ENCODE data around the gene PIK3IP1.

Gene PIK3IP1

DNA sequence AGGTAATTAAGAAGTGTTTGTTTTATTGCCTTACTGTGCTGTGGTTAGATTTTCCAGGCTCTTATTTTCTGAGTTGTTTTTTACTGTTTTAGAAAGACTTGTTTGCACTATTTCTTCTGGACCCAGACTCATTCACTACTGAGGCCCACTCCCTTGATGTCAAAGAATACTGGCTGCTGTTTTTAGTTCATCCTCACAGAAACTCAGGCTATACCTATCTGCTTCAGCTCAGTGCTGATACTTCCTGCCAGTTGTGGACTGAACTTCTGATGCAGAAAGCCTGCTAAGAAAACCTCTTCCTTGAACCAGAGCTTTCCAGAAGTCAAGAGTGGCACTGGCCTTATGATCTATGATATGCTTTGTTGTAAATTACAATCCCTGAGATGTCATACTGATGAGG lies 15.9 kb upstream of the PIK3IP1 start:
- peak; percentile 63 for DNase-seq (ENCODE audit: low spot score)

DNA sequence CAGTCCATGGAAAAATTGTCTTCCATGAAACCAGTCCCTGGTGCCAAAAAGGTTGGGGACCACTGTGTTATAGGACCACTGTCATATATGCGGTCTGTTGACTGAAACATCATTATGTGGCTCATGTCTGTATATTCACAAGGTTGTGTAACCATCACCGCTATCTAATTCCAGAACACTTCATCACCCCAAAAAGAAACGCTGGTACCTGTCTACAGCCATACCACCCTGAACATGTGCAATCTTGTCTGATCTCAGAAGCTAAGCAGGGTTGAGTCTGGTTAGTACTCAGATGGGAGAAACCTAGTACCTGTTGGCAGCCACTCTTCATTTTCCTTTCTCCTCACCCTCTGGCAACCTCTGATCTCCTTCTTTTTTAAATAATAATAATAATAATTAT lies 12.9 kb upstream of the PIK3IP1 start:
- DNase-seq (ENCODE audit: low spot score) = no peak

GRCh38 chr22:31302537-31302936 lies 10.2 kb upstream of the PIK3IP1 start:
- DNase-seq (ENCODE audit: low spot score) = no peak

DNA sequence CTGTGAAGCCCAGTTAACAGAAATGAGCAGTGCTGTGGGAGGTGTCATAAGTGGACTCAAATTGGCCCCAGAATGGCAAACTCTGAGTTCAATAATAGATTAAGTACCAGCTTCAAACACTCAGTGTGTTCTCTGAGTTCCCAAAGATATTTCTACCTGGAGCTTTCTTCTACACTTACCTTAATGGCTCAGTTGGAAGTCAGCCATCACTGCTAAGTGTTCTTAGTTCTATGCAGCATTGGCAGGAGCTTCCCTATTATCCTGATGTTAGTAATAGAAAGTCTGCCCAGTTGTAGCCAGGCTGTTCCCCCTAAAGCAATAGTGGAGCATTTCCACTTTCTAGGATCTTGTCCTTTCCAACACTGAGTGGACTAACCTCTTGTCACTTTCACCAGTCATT lies 9.7 kb upstream of the PIK3IP1 start:
- no peak for DNase-seq (ENCODE audit: low spot score)

DNA sequence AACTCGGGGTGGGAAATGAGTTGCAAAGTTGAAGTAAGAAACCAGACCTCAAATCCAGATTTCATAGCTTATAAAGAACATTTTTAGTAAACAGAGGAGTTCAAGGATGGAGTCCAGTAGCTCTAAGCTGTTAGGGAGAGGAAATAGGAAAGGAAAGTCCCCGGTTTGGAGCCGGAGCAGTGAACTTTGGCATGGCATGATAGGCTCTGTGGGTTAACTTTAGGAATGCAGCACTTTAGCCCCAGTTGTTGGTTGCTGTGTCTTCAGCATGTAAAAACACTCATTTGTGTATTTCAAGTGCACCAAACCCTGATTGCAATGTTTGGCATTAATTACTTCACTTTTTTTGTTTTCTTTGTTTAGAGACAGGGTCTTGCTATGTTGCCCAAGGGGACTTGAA lies 8.6 kb upstream of the PIK3IP1 start:
- no peak for DNase-seq (ENCODE audit: low spot score)

GRCh38 chr22:31295831-31296657 lies 3.8 kb upstream of the PIK3IP1 start:
- DNase-seq (ENCODE audit: low spot score) = no peak

DNA sequence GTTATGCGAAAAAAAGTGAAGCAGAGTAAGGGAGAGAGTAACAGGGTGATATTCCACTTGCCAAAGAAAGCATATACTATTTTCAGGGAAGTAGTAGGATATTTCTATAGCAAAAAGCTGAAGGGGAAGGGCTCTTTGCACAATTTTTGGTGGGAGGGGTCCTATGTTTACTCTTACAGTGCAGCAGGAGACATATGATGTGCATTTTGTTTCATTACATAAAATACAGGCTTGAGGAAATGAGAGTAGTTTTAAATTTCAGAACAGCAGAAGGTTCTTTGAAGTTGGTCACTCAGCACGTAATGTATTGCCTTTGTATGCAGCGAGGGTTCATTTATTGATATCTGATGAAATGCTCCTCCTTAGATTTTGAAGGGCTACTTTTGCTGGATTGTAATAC lies 3.1 kb upstream of the PIK3IP1 start:
- peak; percentile 36 for DNase-seq (ENCODE audit: low spot score)

DNA sequence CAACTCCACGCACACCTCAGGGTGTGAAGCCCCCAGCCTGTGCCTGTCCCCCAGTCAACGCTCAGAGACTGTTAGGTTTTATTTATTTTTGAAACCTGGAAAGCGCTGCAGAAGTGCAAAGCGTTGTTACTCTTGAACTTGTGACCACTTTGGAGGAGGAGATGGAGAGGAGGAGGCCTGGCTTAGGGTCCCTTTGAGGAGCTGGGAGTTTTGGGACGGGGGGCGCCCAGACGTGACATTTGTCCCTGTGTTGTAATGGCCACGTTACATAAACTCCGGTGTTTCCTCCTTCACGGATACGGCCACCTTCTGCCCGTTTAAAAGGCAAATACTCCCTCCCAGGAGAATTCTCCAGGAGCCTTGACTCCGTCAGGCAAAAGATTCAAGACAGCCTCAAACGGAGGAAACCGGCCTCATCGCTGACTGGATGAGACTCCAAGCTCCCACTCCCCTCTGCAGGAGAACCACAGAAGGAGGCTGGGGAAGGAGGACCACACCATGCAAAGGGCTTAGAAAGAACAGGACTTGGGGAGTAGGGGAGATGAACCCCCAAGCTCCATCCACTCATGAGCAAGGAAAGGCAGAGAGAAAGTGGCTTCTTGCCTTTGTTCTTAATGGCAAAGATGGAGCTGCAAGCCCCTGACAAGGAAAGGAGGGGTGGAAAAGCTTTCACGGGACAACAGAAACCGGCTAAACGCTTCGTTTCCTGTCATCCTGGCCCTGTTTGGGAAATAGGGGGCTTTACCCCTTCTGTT lies 630 bp downstream of the PIK3IP1 start:
- DNase-seq (ENCODE audit: low spot score) = peak; percentile 59

DNA sequence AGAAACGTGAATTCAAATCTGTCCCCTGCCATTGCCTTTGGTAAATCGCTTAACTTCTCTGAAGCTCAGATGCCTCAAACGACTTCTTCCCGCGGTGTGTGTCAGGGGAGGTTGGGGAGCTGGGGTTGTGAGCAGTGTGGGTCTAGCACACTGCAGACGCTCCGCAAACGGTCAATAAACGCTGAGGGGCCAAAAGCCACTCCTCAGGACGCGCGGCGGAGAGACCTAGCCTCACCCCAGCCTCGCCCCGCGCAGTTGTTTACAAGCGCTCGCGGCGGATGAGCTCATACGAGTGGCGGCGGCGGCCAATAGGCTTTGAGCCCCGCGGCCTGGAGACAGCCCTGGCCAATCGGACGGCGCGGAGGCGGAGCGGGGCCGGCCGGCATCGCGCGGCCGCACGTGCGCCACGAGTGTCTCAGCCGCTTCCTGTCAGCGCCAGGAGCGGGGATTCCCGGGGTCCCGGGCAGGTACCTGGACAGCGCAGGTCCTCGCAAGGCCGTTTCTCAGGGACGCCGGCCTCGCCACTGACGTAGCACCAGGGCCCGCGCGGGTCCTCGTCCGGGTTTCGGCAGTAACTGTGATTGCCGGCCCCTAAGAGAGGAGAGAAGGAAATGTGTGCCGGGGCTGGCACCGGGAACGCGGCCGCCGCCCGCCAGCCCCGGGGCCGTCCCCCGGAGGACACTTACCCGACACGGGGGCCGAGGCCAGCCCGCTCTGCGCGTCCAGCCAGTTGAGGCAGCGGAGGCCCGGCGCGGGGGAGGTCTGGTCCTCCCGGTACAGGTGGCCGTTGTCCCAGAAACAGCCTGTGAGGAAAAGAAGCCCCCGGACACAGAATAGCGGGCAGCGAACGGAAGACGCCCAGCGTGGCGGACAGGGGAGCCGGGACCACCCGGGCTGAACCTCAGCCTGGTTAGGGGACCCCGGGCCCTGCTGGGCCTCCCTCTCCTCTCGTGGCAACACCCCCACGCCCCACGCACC lies 1.5 kb downstream of the PIK3IP1 start:
- DNase-seq (ENCODE audit: low spot score) = peak; percentile 95

- DNase-seq (ENCODE audit: low spot score) = no peak
Measured at GRCh38 chr22:31289344-31289743, 2.9 kb downstream of the PIK3IP1 start.

DNA sequence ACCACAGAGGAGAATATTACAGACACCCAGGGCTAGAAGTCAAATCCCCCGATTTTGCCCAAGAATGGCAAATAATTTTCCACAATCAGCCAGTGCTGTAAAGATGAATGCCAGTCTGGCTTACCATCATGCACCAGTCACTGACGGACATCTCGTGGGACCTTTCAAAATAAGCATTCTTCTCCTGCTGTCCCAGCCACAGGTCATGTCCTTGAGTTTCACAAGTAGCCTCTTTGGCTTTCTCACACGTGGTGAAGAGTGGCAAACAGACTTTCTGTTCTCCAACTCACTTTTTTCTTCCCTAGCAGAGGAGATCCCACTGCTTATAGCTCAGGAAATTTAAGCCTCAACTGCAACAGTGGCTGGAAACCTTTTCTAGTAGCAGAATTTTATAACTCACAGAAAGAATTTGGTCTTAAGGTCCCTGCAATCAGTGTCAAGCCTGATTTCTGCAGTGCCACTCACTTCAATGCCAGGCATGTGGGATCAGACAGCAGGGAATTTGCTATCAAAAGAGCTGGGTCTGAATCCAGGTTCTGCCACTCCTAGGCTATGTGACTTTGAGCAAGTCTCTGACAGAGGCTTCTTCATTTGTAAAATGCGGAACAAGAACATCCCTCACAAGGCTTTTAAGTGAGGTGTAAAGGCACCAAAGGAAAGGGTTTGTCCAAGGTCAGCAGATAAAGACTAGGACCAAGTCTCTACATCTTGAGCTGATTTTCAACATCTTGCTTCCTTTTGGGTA lies 3.6 kb downstream of the PIK3IP1 start:
- DNase-seq (ENCODE audit: low spot score) = peak; percentile 56

DNA sequence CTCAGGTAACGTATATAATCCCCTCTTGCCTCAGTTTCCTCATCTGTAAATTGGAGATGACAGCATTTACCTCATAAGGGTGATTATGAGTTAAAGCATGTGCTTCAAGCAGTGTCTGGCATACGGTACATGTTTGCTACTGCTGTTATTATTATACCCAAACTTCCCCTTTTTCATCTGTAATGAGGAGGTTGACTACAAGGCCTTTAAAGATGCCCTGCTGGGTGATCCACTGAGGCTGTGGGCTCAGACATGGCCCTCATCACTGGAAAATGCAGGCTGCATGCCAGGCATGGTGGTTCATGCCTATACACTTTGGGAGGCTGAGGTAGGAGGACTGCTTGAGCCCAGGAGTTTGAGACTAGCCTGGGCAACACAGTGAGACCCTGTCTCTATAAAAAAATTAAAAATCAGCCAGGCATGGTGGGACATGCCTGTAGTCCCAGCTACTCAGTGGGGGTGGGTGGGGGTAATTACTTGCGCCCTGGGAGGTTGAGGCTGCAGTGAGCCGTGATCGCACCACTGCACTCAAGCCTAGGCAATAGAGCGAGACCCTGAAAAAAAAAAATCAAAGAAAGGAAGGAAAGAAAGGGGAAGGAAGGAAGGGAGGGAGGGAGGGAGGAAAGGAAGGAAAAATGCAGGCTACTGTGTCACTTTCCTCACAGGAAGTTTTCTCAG lies 4.3 kb downstream of the PIK3IP1 start:
- peak; percentile 68 for DNase-seq (ENCODE audit: low spot score)

- peak; percentile 45 for DNase-seq (ENCODE audit: low spot score)
Measured at GRCh38 chr22:31286360-31287255, 5.7 kb downstream of the PIK3IP1 start.

DNA sequence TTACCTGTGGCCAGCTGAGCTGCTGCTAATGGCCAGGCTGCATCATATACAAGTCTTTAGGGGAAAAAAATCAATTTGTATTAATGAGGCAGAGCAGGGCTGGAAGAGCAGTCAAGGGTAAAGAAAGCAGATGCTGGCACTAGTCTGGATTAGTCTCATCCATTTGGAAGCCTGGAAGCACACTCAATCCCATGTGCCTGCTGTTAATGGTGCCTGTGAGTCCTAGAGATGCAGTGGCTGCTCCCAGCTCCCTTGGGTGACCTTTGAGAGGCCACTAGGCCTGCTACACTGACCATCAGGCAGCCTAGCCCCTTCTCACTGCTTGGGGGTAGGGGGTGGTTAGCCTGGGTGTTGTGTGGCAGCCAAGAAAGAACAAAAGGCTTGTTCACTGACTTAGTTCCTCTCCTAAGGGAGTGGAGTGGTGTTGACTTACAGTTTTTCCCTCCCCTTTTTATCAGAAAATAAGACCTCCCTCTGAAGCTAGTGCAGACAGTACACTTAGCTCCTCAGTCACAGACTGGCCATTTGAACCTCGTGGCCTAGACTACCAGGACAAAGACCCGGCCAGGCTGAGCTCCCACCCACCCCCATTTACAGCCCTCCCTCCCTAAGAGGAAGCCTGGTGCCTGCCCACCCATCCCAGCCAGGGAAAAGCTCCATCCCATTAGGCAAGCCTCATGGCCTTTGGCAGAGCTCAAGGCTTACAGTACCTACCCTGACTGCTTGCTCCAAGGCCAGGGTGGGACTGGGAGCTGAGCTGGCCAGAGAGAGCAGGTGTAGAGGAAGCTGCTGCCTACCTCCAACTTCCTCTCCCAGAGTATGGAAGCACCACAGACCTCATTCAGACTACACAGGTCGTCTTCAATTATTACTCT lies 7.8 kb downstream of the PIK3IP1 start:
- no peak for DNase-seq (ENCODE audit: low spot score)

GRCh38 chr22:31282748-31283468 lies 9.4 kb downstream of the PIK3IP1 start:
- DNase-seq (ENCODE audit: low spot score) = no peak

DNA sequence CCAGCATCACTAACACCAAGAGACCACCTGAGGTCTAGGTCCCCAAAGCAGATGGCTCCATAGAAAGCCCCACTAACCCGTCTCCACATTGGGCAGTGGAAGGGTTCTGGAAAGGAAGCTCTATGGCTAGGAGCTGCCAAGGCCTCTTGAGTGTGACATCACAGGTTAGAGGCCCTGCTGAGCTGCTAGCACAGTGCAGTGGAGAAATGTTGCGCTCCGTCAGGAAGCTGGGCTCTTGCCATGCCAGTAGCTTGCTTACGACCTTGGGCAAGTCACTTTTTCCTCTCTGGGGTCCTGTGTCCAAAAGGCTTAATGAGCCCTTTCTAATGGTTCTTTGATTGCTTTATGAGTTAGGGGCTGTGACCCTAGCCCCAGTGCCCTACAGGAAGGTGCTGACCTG lies 10.6 kb downstream of the PIK3IP1 start:
- DNase-seq (ENCODE audit: low spot score) = no peak

GRCh38 chr22:31279821-31280505 lies 12.3 kb downstream of the PIK3IP1 start:
- DNase-seq (ENCODE audit: low spot score) = no peak

GRCh38 chr22:31279327-31279669 lies 13.0 kb downstream of the PIK3IP1 start:
- DNase-seq (ENCODE audit: low spot score) = no peak

Measured in NAMALWA (cell line).